Central memory CD4-positive, alpha-beta T cell (primary cell): ENCODE measurements around the gene HHIP.

Source experiments
- DNase-seq: peaks from one replicate; pipeline ENCODE4 v3.0.0; 2022
- total RNA-seq, 3 experiments: gene quantifications; one replicate each; lab custom pipeline; 2026; lab: John Stamatoyannopoulos, UW

The HHIP gene, protein sequence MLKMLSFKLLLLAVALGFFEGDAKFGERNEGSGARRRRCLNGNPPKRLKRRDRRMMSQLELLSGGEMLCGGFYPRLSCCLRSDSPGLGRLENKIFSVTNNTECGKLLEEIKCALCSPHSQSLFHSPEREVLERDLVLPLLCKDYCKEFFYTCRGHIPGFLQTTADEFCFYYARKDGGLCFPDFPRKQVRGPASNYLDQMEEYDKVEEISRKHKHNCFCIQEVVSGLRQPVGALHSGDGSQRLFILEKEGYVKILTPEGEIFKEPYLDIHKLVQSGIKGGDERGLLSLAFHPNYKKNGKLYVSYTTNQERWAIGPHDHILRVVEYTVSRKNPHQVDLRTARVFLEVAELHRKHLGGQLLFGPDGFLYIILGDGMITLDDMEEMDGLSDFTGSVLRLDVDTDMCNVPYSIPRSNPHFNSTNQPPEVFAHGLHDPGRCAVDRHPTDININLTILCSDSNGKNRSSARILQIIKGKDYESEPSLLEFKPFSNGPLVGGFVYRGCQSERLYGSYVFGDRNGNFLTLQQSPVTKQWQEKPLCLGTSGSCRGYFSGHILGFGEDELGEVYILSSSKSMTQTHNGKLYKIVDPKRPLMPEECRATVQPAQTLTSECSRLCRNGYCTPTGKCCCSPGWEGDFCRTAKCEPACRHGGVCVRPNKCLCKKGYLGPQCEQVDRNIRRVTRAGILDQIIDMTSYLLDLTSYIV
- 0 reads per million in 3 experiments for total RNA-seq

DNA sequence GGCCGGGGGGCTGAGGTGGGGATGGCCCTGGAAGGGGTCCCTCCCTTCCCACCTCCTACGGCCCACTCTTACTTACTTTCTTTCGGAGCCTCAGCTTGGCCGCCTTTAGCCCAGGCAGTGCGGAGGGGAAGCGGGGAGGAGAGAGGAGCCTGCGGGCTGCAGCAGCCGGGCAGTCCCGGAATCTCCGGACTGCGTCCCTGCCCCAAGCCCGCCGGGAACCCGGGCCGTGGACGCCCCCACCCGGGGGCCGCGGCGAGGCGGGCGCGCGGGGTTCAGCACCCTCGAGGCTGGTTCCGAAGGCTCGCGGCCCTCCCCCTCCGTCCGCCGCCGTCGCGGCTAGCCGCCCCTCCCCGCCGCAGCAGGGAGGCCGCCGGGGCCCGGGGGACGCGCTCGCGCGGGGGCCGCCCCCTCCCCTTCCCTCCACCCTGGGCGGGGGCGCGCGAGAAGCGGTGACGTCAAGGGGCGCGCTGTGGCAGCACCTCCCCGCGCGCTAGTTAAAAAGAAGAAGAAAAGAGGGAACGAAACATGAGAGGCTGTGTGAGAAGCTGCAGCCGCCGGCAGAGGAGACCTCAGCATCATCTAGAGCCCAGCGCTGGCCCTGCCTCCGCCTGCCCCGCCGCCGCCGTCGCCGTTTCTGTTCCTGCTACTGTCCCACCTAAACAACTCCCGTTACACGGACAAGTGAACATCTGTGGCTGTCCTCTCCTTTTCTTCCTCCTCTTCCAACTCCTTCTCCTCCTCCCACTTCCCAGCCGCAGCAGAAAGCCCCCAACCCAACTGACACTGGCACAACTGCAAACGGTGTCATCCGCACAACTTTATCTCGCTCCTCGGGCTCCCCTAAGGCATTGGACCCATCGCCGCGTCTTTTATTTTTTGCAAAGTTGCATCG, at the start of gene HHIP:
HHIP (plus strand) TSS at position 526 of the 892 bp plus-strand sequence. CDS start 520 bp downstream, outside the sequence.
- DNase-seq, result no peak

DNA sequence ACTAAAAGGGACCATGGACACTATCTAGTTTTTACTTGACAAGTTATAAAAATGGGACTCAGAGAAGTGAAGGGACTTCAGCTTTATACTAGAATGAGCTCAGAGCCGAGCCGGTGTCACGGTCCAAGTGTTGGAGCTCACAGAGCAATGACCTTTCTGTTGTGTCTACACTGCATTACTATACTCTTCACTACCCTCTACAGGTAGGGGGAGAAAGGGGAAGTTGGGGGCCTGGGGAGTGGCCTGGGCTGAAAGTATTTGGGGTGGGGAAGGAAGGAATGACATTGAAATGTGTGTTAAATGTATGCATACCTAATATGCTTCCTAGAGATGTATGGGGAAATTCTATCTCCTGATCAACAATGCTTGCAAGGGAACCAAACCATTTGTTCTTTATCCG, 48.8 kb upstream of the HHIP start:
- DNase-seq, result no peak

DNA sequence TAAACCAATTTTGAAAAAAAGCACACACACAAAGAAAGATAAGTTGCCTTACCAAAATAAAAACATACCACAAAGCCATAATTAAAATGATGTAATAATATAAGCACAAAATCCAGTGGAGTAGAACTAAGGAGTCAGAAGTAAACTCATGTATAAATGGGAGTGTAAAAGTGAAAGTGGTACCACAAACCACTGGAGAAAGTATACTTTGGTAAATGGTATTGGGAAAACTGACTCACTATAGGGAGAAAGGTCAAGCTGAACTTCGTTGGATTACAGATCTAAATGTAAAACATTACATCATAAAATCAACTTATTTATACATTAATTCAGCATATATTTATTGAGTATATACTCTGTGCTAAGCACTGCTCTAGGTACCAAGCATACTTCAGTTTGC, 46.3 kb upstream of the HHIP start:
- DNase-seq, result no peak

- no peak for DNase-seq
These were observed 34.1 kb upstream of the HHIP start for GRCh38 chr4:144611850-144612249.

- DNase-seq, result no peak
These were observed 30.9 kb upstream of the HHIP start for GRCh38 chr4:144614850-144615585.

- no peak for DNase-seq
These were observed 24.3 kb upstream of the HHIP start for GRCh38 chr4:144621681-144622080.

- no peak for DNase-seq
These were observed 18.3 kb upstream of the HHIP start for GRCh38 chr4:144627663-144628076.

DNA sequence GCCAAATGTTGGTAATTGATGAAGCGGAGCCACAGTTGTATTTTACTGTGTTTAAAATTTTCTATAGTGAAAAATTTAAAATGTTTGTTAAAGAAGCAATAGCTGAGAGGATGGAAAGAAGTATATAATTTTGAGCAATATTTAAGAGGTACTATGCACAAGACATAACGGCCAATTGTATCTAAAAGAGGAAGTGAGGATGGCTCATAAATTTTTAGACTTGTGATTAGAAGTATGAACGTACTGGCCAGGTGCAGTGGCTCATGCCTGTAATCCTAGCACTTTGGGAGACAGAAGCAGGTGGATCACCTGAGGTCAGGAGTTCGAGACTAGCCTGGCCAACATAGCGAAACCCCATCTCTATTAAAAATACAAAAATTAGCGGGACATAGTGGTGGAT, 12.7 kb upstream of the HHIP start:
- DNase-seq, result no peak

DNA sequence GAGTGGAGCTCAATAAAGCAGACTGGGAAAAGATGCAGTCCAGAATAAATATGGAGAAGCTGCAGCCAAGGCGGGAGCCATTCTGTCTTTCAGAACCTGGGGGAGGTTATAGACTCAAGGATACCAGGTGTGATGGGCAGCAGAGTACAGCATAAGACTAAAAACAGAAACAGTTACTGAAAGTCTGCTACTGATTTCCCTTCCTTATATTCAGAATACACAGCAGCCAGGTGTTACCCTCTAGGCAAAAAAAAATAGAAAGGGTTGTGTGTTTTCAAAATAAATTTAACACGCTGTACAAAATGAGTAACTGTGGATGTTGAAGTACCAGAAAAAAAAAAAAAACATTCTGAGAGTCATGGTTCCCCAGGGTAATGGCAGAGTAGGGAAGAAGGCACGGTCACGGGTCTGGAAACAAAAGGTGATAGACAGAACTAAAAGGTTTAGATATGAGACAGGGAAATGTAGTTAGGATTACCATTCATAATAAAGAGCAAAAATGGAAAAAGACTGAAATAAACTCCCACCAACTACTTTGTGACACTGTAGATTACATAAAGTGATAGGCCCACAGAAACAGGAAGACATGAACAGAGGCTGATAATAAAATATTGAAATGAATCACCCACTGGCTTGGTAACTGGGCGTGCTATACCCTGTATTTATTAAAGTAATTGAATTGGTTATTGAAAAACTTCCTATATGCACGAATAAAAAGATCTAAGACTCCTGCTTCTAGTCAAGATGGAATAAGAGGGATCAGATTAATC, 10.8 kb upstream of the HHIP start:
- DNase-seq, result no peak

- no peak for DNase-seq
These were observed 1.4 kb upstream of the HHIP start for GRCh38 chr4:144644368-144645101.

- DNase-seq, result no peak
These were observed 790 bp upstream of the HHIP start for GRCh38 chr4:144645102-144645630.

GRCh38 chr4:144646523-144647094, 653 bp downstream of the HHIP start:
- DNase-seq, result no peak

- no peak for DNase-seq
These were observed 1.2 kb downstream of the HHIP start for GRCh38 chr4:144647095-144647561.

- DNase-seq, result no peak
These were observed 1.6 kb downstream of the HHIP start for GRCh38 chr4:144647590-144647989.

- DNase-seq, result no peak
These were observed 2.1 kb downstream of the HHIP start for GRCh38 chr4:144648042-144648441.

DNA sequence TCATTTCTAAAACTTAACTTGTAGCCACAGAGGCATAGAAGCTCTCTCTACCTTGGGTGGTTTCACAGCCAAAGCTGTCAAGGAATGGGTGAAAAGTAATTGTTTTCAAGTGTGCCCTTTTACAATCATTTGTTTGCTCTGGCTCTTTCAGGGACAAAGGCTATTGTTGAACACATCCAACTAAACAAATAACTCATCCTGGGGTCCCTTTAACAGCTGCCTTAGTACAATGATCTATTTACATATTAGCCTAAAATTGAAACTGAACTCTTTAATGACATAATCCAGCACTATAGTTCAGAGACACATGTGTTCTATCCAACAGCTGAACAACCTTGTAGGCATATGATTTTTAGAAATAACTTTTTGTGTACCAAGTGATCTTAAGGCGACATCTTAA, 3.7 kb downstream of the HHIP start:
- DNase-seq, result no peak

DNA sequence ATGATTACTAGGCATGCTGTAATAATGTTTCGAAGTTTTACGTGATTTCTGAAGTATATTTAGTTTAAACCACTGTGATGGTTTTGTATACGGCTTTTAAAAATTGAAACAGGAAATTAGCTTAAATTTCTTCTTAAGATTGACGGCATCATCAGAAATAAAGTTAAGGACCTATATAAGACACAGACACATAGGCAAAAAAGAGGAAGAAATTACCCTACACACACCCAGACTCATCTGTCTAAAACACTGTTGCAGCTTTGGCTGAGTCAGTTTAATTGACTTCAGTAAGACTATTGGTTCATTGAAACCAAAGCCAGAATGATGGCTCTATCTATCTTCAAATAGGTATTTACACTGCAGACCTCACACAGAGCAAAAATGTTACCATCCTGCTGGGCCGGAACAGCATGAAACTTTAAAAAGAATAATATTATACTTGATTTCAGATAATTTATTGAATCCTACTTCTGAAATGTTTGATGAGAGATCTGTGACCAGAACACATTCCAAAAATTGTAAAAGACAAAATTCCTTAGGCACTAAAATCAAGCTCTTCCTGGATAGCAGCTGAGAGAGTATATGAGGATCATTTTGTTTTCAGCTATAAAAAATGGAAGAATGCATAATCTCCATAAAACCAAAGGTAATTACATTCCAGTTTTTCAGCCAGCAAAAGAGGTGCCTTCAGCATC, 4.5 kb downstream of the HHIP start:
- no peak for DNase-seq

- DNase-seq, result no peak
These were observed 8.0 kb downstream of the HHIP start for GRCh38 chr4:144653781-144654545.

DNA sequence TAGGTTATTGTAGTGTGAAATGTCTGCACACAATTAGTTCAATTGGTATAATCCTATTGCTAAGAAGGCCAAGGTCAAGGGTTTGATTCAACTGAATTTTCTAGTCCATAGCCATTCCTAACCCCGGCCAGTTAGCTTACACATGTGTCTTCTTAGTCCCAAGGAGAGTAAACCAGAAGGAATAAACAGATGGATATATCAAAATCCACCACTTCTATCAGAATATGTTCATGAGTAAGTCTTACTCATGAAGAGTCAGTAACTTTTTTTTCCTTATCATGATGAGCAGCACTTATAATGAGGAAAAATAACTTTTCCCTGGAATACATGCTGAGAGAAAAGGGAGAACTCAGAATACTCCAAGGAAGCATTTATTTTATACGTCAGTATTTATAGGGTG, 9.5 kb downstream of the HHIP start:
- DNase-seq, result no peak
